T47D (cell line): ENCODE results near the gene SULT1A1.
"Not testable (repeated sequence)": the region's sequence is repeated elsewhere in the genome, so short reads cannot be mapped to it uniquely, and the experiment has no call there.

Source experiments
- DNase-seq, 2 experiments: peaks; one replicate each; pipeline versions ENCODE4 v3.0.0 to v3.0.0-alpha.2; 2011 to 2012; ENCODE audit warnings: low read depth in 1 of 2, low spot score in 1 of 2
- JUND ChIP-seq: IDR thresholded peaks from 2 replicates; pipeline ENCODE4 v1.6.1; 2012; ENCODE audit warnings: low read depth
- in situ Hi-C: cut with HindIII; loops from 2 replicates; pipeline ENCODE4 v1.10.0; 2016; ENCODE audit warnings: low sequenced_read_pairs, low pct_unique_long_range_greater_than_20kb

SULT1A1 gene

DNA sequence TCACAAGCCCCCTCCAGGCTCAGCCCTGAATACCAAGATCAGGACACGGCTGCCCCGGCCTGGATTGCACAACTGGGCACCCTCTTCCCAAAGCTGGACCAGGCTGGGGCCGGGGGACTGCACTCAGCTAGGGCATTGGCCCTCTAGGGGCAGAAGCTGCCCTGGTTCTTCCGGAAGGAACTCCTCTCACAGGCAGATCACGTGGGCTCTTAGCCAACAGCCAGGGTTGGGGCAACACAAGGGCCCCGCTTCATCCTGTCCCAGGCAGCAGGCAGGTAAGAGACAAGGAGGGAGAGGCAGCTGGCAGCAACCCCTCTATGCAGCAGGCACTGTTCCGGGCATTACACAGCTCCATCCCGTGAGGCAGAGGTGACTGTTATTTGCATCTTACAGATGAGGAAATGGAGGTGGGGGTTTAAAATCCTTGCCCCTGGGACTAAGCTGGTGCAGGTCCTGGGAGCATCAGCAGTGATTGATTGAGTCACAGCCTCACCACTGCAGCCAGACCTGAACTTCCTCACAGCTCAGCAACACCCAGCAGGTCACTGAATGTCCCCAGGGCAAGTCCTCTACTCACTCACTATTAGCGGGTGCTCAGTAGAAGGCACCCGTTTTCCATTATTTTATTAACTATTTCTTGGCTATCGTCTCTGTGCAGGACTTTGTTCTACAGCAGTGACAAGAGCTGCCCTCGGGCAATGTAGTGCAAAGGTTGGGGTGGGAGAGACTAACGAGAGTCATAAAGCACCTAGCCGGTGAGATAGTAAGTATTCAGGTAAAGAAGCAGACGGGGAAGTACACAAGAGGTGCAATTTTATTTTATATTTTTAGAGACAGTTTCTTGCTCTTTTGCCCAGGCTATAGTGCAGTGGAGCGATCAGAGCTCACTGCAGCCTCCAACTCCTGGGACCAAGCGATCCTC, 2.8 kb upstream of the SULT1A1 start:
- in situ Hi-C loops, DNase-seq: not testable (repeated sequence)

GRCh38 chr16:28610595-28611191, 849 bp upstream of the SULT1A1 start:
- no peak for TF ChIP-seq JUND
- in situ Hi-C loops: no loop called here
- no peak for DNase-seq

GRCh38 chr16:28608867-28609596, 812 bp downstream of the SULT1A1 start:
- in situ Hi-C loops, DNase-seq: not testable (repeated sequence)

DNA sequence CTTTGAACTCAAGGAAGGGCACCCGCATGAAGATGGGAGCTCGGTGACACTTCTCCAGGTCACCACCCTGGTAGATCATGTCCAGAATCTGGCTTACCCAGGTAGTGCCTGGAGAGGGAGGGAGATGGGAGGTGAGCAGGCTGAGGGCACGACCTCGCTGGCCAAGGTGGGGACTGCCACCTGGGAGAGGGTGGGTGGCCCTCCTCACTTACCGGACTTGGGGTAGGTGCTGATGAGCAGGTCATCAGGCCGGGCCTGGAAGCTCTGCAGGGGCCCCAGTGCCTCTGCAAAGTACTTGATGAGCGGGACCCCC, 1.4 kb downstream of the SULT1A1 start:
- in situ Hi-C loops, DNase-seq: not testable (repeated sequence)

GRCh38 chr16:28607681-28608495, 2.0 kb downstream of the SULT1A1 start:
- DNase-seq, in situ Hi-C loops: not testable (repeated sequence)

GRCh38 chr16:28607116-28607623, 2.7 kb downstream of the SULT1A1 start:
- no peak for DNase-seq
- in situ Hi-C loops: no loop called here
- TF ChIP-seq JUND: no peak

DNA sequence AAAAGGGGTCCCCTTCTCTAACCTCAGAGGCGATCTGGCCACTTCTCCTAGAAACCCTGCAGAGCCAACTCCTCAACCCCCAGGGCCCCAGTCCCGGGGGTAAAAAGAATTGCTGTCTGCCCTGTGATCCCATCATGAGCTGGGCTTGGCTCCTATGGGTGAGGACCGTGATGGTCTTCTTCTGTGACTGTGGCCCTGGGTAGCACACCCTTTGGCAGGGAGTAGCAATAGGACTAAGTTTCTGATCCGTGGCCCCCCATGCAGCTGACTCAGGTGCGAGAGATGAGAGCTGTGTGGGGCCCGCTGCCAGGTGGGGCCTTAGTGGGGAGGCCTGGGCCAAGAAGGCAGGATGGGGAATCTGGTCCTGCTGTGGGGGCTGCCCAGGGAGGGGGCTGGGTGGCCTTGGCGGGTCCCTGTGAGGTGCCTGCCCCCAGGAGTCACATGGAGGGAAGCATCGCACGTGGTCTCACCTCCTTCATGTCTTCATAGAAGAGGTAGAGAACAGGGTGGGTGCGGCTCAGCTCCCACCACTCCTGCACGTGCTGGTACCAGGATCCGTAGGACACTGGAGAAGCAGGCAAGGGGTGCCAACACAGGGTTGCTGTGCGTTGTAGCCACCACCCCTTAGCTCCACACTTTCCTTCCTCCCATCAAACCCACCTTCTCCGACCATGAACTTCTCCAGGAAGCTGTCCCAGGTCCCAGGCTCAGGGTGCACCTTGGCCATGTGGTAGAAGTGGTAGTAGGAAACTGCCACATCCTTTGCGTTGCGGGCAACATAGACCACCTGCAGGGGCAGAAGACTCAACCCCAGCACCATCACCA, 3.3 kb downstream of the SULT1A1 start:
- no peak for TF ChIP-seq JUND
- in situ Hi-C loops: no loop called here
- DNase-seq: no peak

DNA sequence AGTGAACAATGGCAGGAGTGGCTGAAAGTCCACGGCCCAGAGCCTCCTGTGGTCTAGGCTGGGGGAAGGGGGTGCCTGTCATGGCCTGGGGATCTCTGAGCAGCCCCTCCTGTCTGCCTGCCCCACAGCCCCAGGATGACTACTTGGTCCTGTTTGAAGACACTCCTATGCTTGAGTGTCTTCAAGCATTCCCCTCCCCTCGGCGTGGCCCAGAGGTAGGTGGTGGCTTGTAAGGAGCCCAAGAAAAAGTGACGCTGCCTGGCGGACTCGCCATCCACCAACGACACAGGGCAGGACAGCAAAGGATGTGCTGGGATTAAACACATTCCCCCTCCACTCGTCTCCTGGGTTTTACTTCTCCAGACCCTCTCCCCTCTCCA, 5.7 kb downstream of the SULT1A1 start:
- no peak for TF ChIP-seq JUND
- in situ Hi-C loops: no loop called here
- no peak for DNase-seq

DNA sequence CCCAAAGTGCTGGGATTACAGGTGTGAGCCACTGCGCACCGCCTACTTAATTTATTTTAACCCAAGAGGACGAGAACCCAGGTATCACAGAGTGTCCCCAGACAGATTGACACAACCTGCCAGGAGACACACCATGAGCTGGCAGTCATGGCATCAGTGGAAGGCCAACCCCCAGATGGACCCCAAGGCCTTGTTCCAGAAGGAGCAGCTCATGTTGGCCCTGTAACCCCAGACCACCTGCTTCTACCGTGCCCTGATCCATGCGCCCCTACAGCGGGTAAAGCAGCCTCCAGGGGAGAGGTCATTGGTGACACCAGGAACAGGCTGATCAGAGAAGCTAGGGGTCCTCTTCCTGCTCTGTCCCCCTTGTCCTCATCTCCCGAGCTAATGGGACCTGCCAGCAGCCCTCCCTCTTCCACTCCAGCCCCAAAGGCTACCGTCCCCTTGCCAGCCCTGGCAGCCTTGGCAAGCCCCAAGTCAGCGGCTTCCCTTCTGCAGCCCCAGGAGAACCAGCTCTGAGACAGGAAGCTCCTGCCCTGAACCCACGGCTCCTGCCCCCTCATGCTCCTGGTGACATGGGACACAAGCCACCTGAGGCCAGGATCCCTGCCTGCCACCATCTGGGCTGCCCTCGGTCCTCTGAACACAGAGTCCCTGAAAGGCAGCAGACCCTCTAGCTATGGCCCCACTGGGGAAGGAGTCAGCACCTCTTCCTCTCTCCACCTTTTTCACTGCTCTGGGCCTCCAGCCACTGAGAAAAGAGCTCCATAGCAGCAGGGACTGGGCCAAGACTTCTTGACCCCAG, 6.3 kb downstream of the SULT1A1 start:
- no peak for TF ChIP-seq JUND
- in situ Hi-C loops: no loop called here

DNA sequence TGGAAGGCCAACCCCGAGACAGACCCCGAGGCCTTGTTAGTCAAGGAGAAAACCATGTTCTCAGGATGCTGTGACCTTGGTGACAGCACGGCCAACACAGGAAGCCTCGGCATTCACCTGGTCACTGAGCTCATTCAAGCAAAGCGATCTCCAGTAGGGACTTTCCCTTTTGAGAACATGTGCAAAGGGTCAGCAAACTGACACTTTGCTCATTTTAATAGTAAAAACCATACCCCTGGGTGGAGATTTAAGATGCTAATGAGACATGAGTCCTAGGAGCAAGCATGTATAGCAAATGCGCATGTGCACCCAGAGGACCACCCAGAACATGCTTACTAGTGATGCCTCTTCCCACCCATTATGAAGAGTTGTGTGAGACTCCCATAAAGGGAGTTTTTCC, 7.3 kb downstream of the SULT1A1 start:
- no peak for TF ChIP-seq JUND
- in situ Hi-C loops: no loop called here
- no peak for DNase-seq

More for the DNA sequence above, 6.3 kb downstream of the SULT1A1 start:
- DNase-seq: no peak

DNA sequence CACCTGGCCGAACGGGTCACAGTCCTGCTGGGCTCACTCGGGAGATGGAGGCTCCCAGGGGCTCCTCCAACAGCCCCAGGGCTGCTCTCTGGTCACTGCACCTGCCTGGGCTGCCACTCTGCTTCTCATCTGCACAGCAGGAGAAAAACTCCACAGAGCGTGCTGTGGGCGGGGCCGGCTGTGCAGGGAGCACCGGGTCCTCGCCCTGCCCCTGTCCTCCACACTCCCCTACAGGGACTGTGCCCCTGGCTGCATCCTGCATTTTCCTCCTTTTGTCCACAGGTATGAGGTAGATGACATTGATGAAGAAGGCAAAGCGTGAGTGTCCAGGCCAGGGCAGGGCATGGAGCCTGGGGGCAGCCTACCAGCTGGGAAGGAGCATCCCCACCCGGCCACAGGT, 7.8 kb downstream of the SULT1A1 start:
- DNase-seq, in situ Hi-C loops: not testable (repeated sequence)

DNA sequence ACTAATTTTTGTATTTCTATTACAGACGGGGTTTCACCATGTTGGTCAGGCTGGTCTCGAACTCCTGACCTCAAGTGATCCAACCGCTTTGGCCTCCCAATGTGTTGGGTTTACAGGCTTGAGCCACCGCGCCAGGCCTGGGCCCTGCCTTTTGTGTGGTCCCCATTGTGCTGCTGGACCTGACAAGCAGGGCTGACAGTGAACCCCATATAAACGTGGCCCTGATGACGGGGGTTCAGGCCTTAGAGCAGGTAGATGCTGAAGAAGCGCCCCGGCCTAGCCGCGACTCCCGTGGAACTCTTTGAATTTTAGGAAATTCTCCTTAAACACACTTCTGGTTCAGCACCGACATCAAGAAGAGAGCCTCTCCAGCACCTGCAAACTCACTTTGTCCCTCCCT, 8.3 kb downstream of the SULT1A1 start:
- in situ Hi-C loops, DNase-seq: not testable (repeated sequence)

DNA sequence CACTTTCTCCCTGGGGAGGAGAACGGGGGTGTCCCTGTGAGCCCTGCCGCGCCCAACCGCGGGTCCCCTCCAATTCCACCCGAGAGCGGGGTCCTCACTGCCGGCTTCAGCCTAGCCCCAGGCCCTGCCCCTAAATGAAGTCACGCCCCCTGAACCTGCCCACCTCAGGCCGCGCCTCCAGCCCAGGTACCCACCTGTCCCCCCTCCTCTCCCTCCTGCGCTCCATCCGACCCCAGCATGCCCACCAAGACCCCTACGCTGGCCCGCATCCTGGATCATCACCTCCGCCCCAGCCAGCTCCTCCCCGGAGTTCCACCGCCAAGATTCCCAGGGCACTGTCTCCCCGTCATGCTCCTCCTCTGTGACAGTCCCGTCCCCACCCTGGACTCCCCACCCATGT, 8.9 kb downstream of the SULT1A1 start:
- DNase-seq, in situ Hi-C loops: not testable (repeated sequence)

DNA sequence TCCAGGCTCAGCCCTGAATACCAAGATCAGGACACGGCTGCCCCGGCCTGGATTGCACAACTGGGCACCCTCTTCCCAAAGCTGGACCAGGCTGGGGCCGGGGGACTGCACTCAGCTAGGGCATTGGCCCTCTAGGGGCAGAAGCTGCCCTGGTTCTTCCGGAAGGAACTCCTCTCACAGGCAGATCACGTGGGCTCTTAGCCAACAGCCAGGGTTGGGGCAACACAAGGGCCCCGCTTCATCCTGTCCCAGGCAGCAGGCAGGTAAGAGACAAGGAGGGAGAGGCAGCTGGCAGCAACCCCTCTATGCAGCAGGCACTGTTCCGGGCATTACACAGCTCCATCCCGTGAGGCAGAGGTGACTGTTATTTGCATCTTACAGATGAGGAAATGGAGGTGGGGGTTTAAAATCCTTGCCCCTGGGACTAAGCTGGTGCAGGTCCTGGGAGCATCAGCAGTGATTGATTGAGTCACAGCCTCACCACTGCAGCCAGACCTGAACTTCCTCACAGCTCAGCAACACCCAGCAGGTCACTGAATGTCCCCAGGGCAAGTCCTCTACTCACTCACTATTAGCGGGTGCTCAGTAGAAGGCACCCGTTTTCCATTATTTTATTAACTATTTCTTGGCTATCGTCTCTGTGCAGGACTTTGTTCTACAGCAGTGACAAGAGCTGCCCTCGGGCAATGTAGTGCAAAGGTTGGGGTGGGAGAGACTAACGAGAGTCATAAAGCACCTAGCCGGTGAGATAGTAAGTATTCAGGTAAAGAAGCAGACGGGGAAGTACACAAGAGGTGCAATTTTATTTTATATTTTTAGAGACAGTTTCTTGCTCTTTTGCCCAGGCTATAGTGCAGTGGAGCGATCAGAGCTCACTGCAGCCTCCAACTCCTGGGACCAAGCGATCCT, 10.2 kb downstream of the SULT1A1 start:
- DNase-seq, in situ Hi-C loops: not testable (repeated sequence)
